ENCODE measurements around the gene PLG. TPM values are rescaled to one million over a fixed set of nuclear protein-coding genes. Genes with fewer than 3 reads are reported as not detected.
"Not testable (repeated sequence)": the region's sequence is repeated elsewhere in the genome, so short reads cannot be mapped to it uniquely, and the experiment has no call there.

The PLG gene
- total and polyA plus RNA-seq, 7 experiments from 2014 or later: 0.11 to 0.86 (median 0.38) TPM; not detected in 4

- Mint-ChIP-seq H3K9me3 (peaks cover 0 to 9% (median 2%) of the 10 kb centered on the region in 11 donors), H3K27me3 (peaks cover 7 to 28% (median 16%) of the 10 kb centered on the region in 5 donors), H3K36me3 (peaks cover 0 to under 1% (median 0%) of the 10 kb centered on the region in 5 donors), H3K27ac (no peak overlapping the region), H3K4me3 (no peak overlapping the region), H3K4me1 (no peaks in the 10 kb centered on the region)
- no peaks in the 10 kb centered on the region for H3K4me1 ChIP-seq (ENCODE audit: control insufficient read depth in 2 of 2, insufficient read depth in 2 of 2, low read length in 2 of 2)
- intact Hi-C loops (cut with micrococcal nuclease): loop anchor here in 1 of 2 donors (1.0 to 5.0 kb wide), 2 partner anchors 148 to 531 kb away; no protein-coding TSS in a partner anchor
- no peaks in the 10 kb centered on the region for H3K27me3 ChIP-seq (ENCODE audit: control insufficient read depth in 2 of 2, insufficient read depth in 2 of 2, low read length in 2 of 2)
- no peaks in the 10 kb centered on the region for H3K36me3 ChIP-seq (ENCODE audit: control insufficient read depth in 2 of 3, insufficient read depth in 3 of 3, low read length in 3 of 3)
- ATAC-seq (no peak), DNase-seq (peak in 5 of 9 donors; percentile 1 to 18 (median 4))
- H3K4me3 ChIP-seq (ENCODE audit: low read length): no peak overlapping the region
- CTCF ChIA-PET: no interaction called here
- POLR2A ChIA-PET: no interaction called here
- H3K27ac ChIP-seq (ENCODE audit: low read depth, low read length): no peak overlapping the region
- H3K9me3 ChIP-seq (ENCODE audit: control insufficient read depth in 2 of 3, low read length in 3 of 3): no peaks in the 10 kb centered on the region
Observed at GRCh38 chr6:160667639-160668481, 34.2 kb upstream of the PLG start.

GRCh38 chr6:160668589-160668988 is 33.5 kb upstream of the PLG start:
- no peaks in the 10 kb centered on the region for H3K9me3 ChIP-seq (ENCODE audit: control insufficient read depth in 2 of 3, low read length in 3 of 3)
- intact Hi-C loops (cut with micrococcal nuclease): loop anchor here in 1 of 2 donors (1.0 to 5.0 kb wide), 2 partner anchors 148 to 531 kb away; no protein-coding TSS in a partner anchor
- ATAC-seq (no peak), DNase-seq (no peak)
- ChIA-PET POLR2A (no interaction called here), CTCF (no interaction called here)
- H3K9me3 Mint-ChIP-seq: peaks cover 0 to 16% (median 7%) of the 10 kb centered on the region in 11 donors
- no peak overlapping the region for H3K4me3 Mint-ChIP-seq
- no peaks in the 10 kb centered on the region for H3K4me1 Mint-ChIP-seq
- H3K27me3 ChIP-seq (ENCODE audit: control insufficient read depth in 2 of 2, insufficient read depth in 2 of 2, low read length in 2 of 2): no peaks in the 10 kb centered on the region
- H3K27ac ChIP-seq (ENCODE audit: low read depth, low read length): no peak overlapping the region
- H3K27ac Mint-ChIP-seq: no peak overlapping the region
- H3K27me3 Mint-ChIP-seq: peaks cover 3 to 26% (median 16%) of the 10 kb centered on the region in 5 donors
- no peaks in the 10 kb centered on the region for H3K4me1 ChIP-seq (ENCODE audit: control insufficient read depth in 2 of 2, insufficient read depth in 2 of 2, low read length in 2 of 2)
- no peaks in the 10 kb centered on the region for H3K36me3 ChIP-seq (ENCODE audit: control insufficient read depth in 2 of 3, insufficient read depth in 3 of 3, low read length in 3 of 3)
- peaks cover 0 to 8% (median 0%) of the 10 kb centered on the region in 5 donors for H3K36me3 Mint-ChIP-seq
- H3K4me3 ChIP-seq (ENCODE audit: low read length): no peak overlapping the region

DNA sequence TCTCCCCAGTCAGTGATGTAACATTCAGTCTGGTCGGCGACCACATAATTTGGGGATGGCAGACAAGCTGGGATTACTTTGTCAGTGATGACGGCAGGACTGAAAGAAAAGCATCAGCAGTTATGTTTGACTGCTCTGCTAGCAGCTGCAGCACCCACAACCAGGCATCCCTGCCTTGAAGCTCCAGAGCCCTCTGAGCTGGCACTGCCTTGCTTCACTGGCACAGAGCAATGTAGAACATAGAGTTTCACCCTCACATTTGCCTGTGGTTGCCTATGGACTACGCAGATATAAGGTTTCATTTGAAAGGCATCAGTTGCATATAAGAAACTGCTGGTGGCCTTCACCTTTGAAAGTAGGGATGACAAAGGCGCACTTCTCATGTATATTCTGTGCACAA is 25.6 kb upstream of the PLG start:
- H3K27ac Mint-ChIP-seq; H3K4me1 ChIP-seq (ENCODE audit: control insufficient read depth in 2 of 2, insufficient read depth in 2 of 2, low read length in 2 of 2); H3K36me3 Mint-ChIP-seq; POLR2A ChIA-PET; H3K4me3 Mint-ChIP-seq; ATAC-seq; H3K4me3 ChIP-seq (ENCODE audit: low read length); H3K36me3 ChIP-seq (ENCODE audit: control insufficient read depth in 2 of 3, insufficient read depth in 3 of 3, low read length in 3 of 3); H3K9me3 ChIP-seq (ENCODE audit: control insufficient read depth in 2 of 3, low read length in 3 of 3); H3K27me3 ChIP-seq (ENCODE audit: control insufficient read depth in 2 of 2, insufficient read depth in 2 of 2, low read length in 2 of 2); H3K27ac ChIP-seq (ENCODE audit: low read depth, low read length); H3K4me1 Mint-ChIP-seq; intact Hi-C loops (cut with micrococcal nuclease); CTCF ChIA-PET; DNase-seq: not testable (repeated sequence)
- Mint-ChIP-seq H3K27me3 (peaks cover 8 to 38% (median 14%) of the 10 kb centered on the region in 5 donors), H3K9me3 (peaks cover 1 to 21% (median 7%) of the 10 kb centered on the region in 11 donors)

DNA sequence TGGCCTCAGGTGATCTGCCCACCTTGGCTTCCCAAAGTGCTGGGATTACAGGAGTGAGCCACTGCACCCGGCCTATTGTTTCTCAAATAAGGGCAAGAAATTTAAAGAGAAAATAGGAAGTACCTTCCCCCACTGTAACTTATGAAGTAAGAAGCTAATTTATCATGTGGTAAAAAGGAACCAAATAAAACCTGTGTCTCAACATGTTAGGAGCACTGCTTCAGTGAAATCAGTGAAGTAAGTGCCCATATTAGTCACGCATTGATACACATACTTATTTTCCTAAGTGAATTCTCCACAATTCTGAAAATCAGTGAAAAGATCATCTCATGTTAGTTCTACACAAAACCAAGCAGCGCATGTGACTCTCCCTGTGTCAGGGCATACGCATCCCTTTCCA is 23.8 kb upstream of the PLG start:
- Histone ChIP-seq H3K9me3 (ENCODE audit: control insufficient read depth in 2 of 3, low read length in 3 of 3) (no peaks in the 10 kb centered on the region), H3K27me3 (ENCODE audit: control insufficient read depth in 2 of 2, insufficient read depth in 2 of 2, low read length in 2 of 2) (no peaks in the 10 kb centered on the region), H3K36me3 (ENCODE audit: control insufficient read depth in 2 of 3, insufficient read depth in 3 of 3, low read length in 3 of 3) (no peaks in the 10 kb centered on the region), H3K4me1 (ENCODE audit: control insufficient read depth in 2 of 2, insufficient read depth in 2 of 2, low read length in 2 of 2) (no peaks in the 10 kb centered on the region), H3K4me3 (ENCODE audit: low read length) (no peak overlapping the region), H3K27ac (ENCODE audit: low read depth, low read length) (no peak overlapping the region)
- DNase-seq (no peak), ATAC-seq (no peak)
- CTCF ChIA-PET: no interaction called here
- Mint-ChIP-seq H3K4me3 (no peak overlapping the region), H3K27me3 (peaks cover 0 to 26% (median 6%) of the 10 kb centered on the region in 5 donors), H3K4me1 (no peaks in the 10 kb centered on the region), H3K27ac (no peak overlapping the region), H3K36me3 (peaks cover 0 to 5% (median 0%) of the 10 kb centered on the region in 5 donors), H3K9me3 (peaks cover 0 to 9% (median 3%) of the 10 kb centered on the region in 11 donors)
- POLR2A ChIA-PET: no interaction called here
- intact Hi-C loops (cut with micrococcal nuclease): no loop called here

- no peak for ATAC-seq
Observed at GRCh38 chr6:160678744-160679401, 23.2 kb upstream of the PLG start.

DNA sequence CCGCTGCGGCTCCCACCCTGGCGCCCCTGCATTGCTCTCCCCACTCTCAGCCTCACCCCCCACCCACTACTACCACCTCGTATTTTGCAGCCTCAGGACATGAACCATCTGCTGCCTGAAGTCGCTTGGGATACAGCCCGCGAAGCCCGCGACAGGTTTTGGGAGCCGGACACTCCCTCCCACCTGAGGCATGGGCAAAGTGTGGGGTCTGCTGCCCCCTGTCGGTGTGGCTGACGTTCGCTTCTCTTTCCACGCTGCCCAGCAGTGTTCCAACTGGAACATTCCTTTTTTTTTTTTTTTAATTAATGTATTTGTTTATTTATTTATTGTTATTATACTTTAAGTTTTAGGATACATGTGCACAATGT is 22.7 kb upstream of the PLG start:
- no peak for ATAC-seq
- Mint-ChIP-seq H3K4me3 (no peak overlapping the region), H3K27me3 (peaks cover 0 to 18% (median 6%) of the 10 kb centered on the region in 5 donors), H3K4me1 (no peaks in the 10 kb centered on the region), H3K36me3 (no peaks in the 10 kb centered on the region), H3K27ac (no peak overlapping the region), H3K9me3 (peaks cover 0 to 4% (median 0%) of the 10 kb centered on the region in 11 donors)
- ChIA-PET POLR2A (no interaction called here), CTCF (no interaction called here)
- Histone ChIP-seq H3K4me3 (ENCODE audit: low read length) (no peak overlapping the region), H3K4me1 (ENCODE audit: control insufficient read depth in 2 of 2, insufficient read depth in 2 of 2, low read length in 2 of 2) (no peaks in the 10 kb centered on the region), H3K27me3 (ENCODE audit: control insufficient read depth in 2 of 2, insufficient read depth in 2 of 2, low read length in 2 of 2) (no peaks in the 10 kb centered on the region), H3K9me3 (ENCODE audit: control insufficient read depth in 2 of 3, low read length in 3 of 3) (no peaks in the 10 kb centered on the region), H3K27ac (ENCODE audit: low read depth, low read length) (no peak overlapping the region), H3K36me3 (ENCODE audit: control insufficient read depth in 2 of 3, insufficient read depth in 3 of 3, low read length in 3 of 3) (no peaks in the 10 kb centered on the region)
- intact Hi-C loops (cut with micrococcal nuclease): no loop called here
- DNase-seq: no peak

More at GRCh38 chr6:160678744-160679401, 23.2 kb upstream of the PLG start:
- no peaks in the 10 kb centered on the region for H3K36me3 Mint-ChIP-seq
- Histone ChIP-seq H3K36me3 (ENCODE audit: control insufficient read depth in 2 of 3, insufficient read depth in 3 of 3, low read length in 3 of 3) (no peaks in the 10 kb centered on the region), H3K9me3 (ENCODE audit: control insufficient read depth in 2 of 3, low read length in 3 of 3) (no peaks in the 10 kb centered on the region), H3K27ac (ENCODE audit: low read depth, low read length) (no peak overlapping the region), H3K4me1 (ENCODE audit: control insufficient read depth in 2 of 2, insufficient read depth in 2 of 2, low read length in 2 of 2) (no peaks in the 10 kb centered on the region), H3K4me3 (ENCODE audit: low read length) (no peak overlapping the region), H3K27me3 (ENCODE audit: control insufficient read depth in 2 of 2, insufficient read depth in 2 of 2, low read length in 2 of 2) (no peaks in the 10 kb centered on the region)
- no peak overlapping the region for H3K27ac Mint-ChIP-seq
- H3K4me1 Mint-ChIP-seq: no peaks in the 10 kb centered on the region
- no peak overlapping the region for H3K4me3 Mint-ChIP-seq
- peaks cover 0 to 4% (median 0%) of the 10 kb centered on the region in 11 donors for H3K9me3 Mint-ChIP-seq
- DNase-seq: no peak
- intact Hi-C loops (cut with micrococcal nuclease): no loop called here
- CTCF ChIA-PET: no interaction called here
- POLR2A ChIA-PET: no interaction called here
- H3K27me3 Mint-ChIP-seq: peaks cover 0 to 20% (median 6%) of the 10 kb centered on the region in 5 donors

Data from naive thymus-derived CD4-positive, alpha-beta T cell (primary cell).